ENCODE results near the gene ZNF33B.
"Not testable (repeated sequence)": the region's sequence is repeated elsewhere in the genome, so short reads cannot be mapped to it uniquely, and the experiment has no call there.

ZNF33B gene

GRCh38 chr10:42638055-42638820 is at the start of gene ZNF33B:
Gene ZNF33B, minus strand, starts transcription at chr10:42638570. Its CDS starts 1,642 bp downstream, at chr10:42636928.
- DNase-seq (ENCODE audit: low read depth): peak; percentile 72

- DNase-seq (ENCODE audit: low read depth): no peak
These were observed 46.1 kb upstream of the ZNF33B start for GRCh38 chr10:42684517-42684916.

GRCh38 chr10:42680267-42680666 is 41.9 kb upstream of the ZNF33B start:
- no peak for DNase-seq (ENCODE audit: low read depth)

GRCh38 chr10:42665181-42665979 is 27.0 kb upstream of the ZNF33B start:
- not testable (repeated sequence) for DNase-seq (ENCODE audit: low read depth)

GRCh38 chr10:42654419-42654818 is 16.0 kb upstream of the ZNF33B start:
- no peak for DNase-seq (ENCODE audit: low read depth)

- no peak for DNase-seq (ENCODE audit: low read depth)
These were observed 14.5 kb upstream of the ZNF33B start for GRCh38 chr10:42652858-42653257.

- DNase-seq (ENCODE audit: low read depth): no peak
These were observed 12.0 kb upstream of the ZNF33B start for GRCh38 chr10:42650374-42650773.

GRCh38 chr10:42648512-42648911 is 10.1 kb upstream of the ZNF33B start:
- no peak for DNase-seq (ENCODE audit: low read depth)

- DNase-seq (ENCODE audit: low read depth): no peak
These were observed 8.6 kb upstream of the ZNF33B start for GRCh38 chr10:42646687-42647640.

GRCh38 chr10:42646214-42646613 is 7.8 kb upstream of the ZNF33B start:
- no peak for DNase-seq (ENCODE audit: low read depth)

- DNase-seq (ENCODE audit: low read depth): no peak
These were observed 7.1 kb upstream of the ZNF33B start for GRCh38 chr10:42645516-42645915.

- DNase-seq (ENCODE audit: low read depth): no peak
These were observed 6.7 kb upstream of the ZNF33B start for GRCh38 chr10:42645103-42645502.

GRCh38 chr10:42640610-42641229 is 2.4 kb upstream of the ZNF33B start:
- DNase-seq (ENCODE audit: low read depth): no peak

GRCh38 chr10:42638821-42639270 is 476 bp upstream of the ZNF33B start:
- no peak for DNase-seq (ENCODE audit: low read depth)

GRCh38 chr10:42637648-42638054 is 719 bp downstream of the ZNF33B start:
- DNase-seq (ENCODE audit: low read depth): no peak

- DNase-seq (ENCODE audit: low read depth): no peak
These were observed 1.2 kb downstream of the ZNF33B start for GRCh38 chr10:42637142-42637541.

GRCh38 chr10:42635098-42635497 is 3.3 kb downstream of the ZNF33B start:
- no peak for DNase-seq (ENCODE audit: low read depth)

- DNase-seq (ENCODE audit: low read depth): no peak
These were observed 5.8 kb downstream of the ZNF33B start for GRCh38 chr10:42632564-42632963.

- DNase-seq (ENCODE audit: low read depth): no peak
These were observed 7.7 kb downstream of the ZNF33B start for GRCh38 chr10:42630537-42631134.

- no peak for DNase-seq (ENCODE audit: low read depth)
These were observed 14.4 kb downstream of the ZNF33B start for GRCh38 chr10:42623929-42624328.

- DNase-seq (ENCODE audit: low read depth): no peak
These were observed 19.9 kb downstream of the ZNF33B start for GRCh38 chr10:42618424-42618823.

All from non-pigmented ciliary epithelial cell (primary cell).